Uterus (tissue), 2 donors: ENCODE results near the gene CREB1.

Source experiments
- POLR2A ChIP-seq, 2 donors: fragments of 450-650 bp; IDR thresholded peaks; one replicate each; pipeline ENCODE4 v1.6.1; 2016; ENCODE audit warnings: antibody characterized with exemption in 2 of 2, mild to moderate bottlenecking in 1 of 2, moderate library complexity in 1 of 2
- TF ChIP-seq, protein P1 (sequence below), 4 experiments: fragments of 200-600 bp in 2 of 4; fragments of 450-650 bp in 2 of 4; sonication (generic) in 2 of 4; IDR thresholded peaks; one replicate each; pipeline ENCODE4 v1.5.1; 2016 to 2019; ENCODE audit warnings: antibody characterized with exemption in 4 of 4, mild to moderate bottlenecking in 2 of 4, moderate library complexity in 1 of 4

DNA sequence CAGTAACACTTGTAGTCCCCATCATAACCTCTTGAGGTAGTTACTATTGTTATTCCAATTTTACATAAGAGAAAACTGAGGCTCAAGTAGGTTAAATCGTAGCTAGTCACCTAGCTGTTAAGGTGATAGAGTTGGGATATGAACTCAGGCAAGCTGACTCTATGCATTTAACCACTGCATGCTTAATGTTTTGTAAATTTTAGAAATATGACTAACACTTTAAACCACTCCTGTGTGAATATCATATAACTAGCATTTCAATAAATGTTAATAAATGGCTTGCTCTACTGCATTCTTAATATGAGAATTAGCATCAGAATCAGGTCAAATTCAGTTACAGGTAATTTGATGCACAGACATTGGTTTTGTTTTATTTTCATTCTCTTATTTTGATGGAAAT, 35.6 kb upstream of the CREB1 start:
- TF ChIP-seq, protein P1, sequence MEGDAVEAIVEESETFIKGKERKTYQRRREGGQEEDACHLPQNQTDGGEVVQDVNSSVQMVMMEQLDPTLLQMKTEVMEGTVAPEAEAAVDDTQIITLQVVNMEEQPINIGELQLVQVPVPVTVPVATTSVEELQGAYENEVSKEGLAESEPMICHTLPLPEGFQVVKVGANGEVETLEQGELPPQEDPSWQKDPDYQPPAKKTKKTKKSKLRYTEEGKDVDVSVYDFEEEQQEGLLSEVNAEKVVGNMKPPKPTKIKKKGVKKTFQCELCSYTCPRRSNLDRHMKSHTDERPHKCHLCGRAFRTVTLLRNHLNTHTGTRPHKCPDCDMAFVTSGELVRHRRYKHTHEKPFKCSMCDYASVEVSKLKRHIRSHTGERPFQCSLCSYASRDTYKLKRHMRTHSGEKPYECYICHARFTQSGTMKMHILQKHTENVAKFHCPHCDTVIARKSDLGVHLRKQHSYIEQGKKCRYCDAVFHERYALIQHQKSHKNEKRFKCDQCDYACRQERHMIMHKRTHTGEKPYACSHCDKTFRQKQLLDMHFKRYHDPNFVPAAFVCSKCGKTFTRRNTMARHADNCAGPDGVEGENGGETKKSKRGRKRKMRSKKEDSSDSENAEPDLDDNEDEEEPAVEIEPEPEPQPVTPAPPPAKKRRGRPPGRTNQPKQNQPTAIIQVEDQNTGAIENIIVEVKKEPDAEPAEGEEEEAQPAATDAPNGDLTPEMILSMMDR (IDR thresholded peaks at IDR 0.05), result no peak
- no peak for TF ChIP-seq POLR2A (IDR thresholded peaks at IDR 0.05)
